Fibroblast of mammary gland (primary cell): ENCODE measurements around the gene TMEM255B.
"Not testable (repeated sequence)": the region's sequence is repeated elsewhere in the genome, so short reads cannot be mapped to it uniquely, and the experiment has no call there.

Experiments used
- DNase-seq: peaks from one replicate; pipeline ENCODE4 v3.0.0-alpha.2; 2010; ENCODE audit warnings: low read depth
- H3K4me3 ChIP-seq: 2 replicates; pipeline ENCODE4 v1.5.1; 2011; ENCODE audit warnings: low read depth, mild to moderate bottlenecking, low read length, moderate library complexity; ENCODE audit not compliant: control insufficient read depth
- CTCF ChIP-seq: conservative IDR thresholded peaks from 2 replicates; pipeline ENCODE4 v1.5.1; 2011; ENCODE audit warnings: low read depth, low read length, inconsistent platforms; ENCODE audit not compliant: control insufficient read depth, insufficient read depth

The TMEM255B gene

GRCh38 chr13:113832631-113833030, 73.6 kb downstream of the TMEM255B start:
- H3K4me3 ChIP-seq: no peak overlapping the region
- TF ChIP-seq CTCF: no peak
- no peak for DNase-seq

- no peak for DNase-seq
- no peak for TF ChIP-seq CTCF
- H3K4me3 ChIP-seq: no peak overlapping the region
These were observed 74.2 kb downstream of the TMEM255B start for GRCh38 chr13:113833111-113833830.

- not testable (repeated sequence) for H3K4me3 ChIP-seq, DNase-seq
These were observed 75.0 kb downstream of the TMEM255B start for GRCh38 chr13:113834006-113834405.

GRCh38 chr13:113834496-113835200, 75.6 kb downstream of the TMEM255B start:
- H3K4me3 ChIP-seq: no peak overlapping the region
- DNase-seq: no peak
- no peak for TF ChIP-seq CTCF

- H3K4me3 ChIP-seq: no peak overlapping the region
- no peak for TF ChIP-seq CTCF
- DNase-seq: peak; percentile 91
These were observed 76.6 kb downstream of the TMEM255B start for GRCh38 chr13:113835461-113836270.

- no peak for TF ChIP-seq CTCF
- peak overlapping the region; percentile 6 for H3K4me3 ChIP-seq
These were observed 77.9 kb downstream of the TMEM255B start for GRCh38 chr13:113836768-113837559.

More at GRCh38 chr13:113836768-113837559, 77.9 kb downstream of the TMEM255B start:
- DNase-seq: peak; percentile 98
